ENCODE results near the gene MT1F.

- TF ChIP-seq EZH2 (IDR thresholded peaks at IDR 0.05; ENCODE audit: low read length) = no peak
- no peak for TF ChIP-seq CTCF (optimal IDR thresholded peaks at IDR 0.05 in 1 of 3, IDR thresholded peaks at IDR 0.05 in 1 of 3, conservative IDR thresholded peaks at IDR 0.05 in 1 of 3; ENCODE audit: extremely low read depth in 1 of 3, insufficient read depth in 2 of 3, low read length in 3 of 3)
Observed at GRCh38 chr16:56662357-56663354, 4.9 kb downstream of the MT1F start.
